MV-4-11 (cell line): ENCODE measurements around the gene TFEB.
A peak's percentile ranks its signal among the peaks of the same experiment; 100 is the strongest.

Source experiments
- DNase-seq: peaks from one replicate; lab custom pipeline; 2025; lab: John Stamatoyannopoulos, UW

TFEB gene

DNA sequence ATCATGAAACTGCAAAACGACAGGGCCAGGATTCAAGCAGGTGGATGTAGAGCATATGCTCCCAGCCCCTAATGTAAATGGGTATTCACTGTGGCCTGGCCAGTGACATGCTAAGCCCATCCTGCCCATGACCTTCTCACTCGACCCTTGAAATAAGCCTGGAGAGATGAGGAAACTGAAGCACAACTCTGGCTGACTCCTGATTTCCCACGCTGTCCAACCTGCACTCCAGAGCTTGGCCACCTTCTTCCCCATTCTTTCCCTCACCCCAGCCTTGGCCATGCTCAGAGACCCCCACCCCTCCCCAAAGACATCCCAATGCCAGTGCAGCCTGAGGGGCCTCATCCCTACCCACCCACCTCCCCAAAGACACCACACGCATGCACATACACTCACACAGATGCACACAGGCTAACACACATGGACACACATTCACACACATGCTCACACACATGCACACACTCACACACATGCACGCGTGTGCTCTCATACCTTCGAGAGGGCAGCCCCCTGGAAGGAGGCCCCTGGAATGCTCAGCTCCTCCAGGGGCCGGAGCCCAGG is 12.4 kb downstream of the TFEB start:
- peak; percentile 11 for DNase-seq

DNA sequence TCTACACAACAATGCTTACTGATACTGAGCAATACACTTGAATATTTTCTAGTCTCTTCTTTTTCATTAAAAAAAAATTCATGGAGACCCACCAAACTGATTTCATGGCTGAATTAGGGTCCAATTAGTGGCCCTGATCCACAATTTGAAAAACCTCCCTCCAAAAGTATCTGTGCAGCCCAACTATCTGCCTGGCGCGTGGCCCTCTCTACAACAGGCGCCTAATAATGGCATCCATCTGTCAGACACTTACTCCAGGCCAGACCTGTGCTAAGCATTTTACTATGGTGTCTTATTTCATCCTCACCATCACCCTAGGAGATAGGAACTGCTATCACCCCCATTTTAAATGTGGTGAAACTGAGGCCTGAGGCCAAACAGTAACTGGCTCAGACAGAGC is 14.0 kb downstream of the TFEB start:
- no peak for DNase-seq

DNA sequence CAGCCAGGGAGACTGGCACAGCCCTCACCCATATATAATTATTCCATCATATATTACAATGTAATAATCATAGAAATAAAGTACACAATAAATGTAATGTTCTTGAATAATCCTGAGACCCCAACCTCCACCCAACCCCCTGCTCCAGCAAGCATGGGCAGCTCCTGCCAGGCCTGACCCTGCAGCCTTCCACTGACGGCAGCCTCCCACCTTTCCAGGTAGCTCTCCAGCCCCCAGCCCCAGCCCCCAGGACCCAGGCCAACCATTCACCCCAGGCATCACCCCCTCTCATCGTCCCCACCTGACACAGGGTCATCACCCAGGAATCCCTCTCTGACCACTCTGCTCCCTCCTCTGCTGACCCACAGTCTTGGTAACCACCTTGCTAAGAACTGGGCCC is 14.6 kb downstream of the TFEB start:
- no peak for DNase-seq

DNA sequence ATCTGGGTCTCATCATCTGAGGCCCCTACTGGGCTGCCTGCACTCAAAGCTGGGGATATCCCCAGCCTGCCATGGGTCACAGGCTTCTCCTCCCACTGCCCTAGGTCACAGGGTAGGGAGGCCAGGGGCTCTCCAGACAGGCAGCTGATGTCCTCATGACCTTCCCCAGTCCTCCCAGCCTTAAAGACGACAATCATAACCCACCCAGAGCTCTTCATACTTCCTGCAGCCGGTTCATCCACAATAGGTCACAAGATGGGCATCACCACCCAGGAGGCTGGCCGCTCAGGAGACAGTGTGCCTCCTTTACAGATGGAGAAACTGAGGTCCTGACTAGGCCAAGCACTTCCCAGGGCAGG is 15.2 kb downstream of the TFEB start:
- no peak for DNase-seq

DNA sequence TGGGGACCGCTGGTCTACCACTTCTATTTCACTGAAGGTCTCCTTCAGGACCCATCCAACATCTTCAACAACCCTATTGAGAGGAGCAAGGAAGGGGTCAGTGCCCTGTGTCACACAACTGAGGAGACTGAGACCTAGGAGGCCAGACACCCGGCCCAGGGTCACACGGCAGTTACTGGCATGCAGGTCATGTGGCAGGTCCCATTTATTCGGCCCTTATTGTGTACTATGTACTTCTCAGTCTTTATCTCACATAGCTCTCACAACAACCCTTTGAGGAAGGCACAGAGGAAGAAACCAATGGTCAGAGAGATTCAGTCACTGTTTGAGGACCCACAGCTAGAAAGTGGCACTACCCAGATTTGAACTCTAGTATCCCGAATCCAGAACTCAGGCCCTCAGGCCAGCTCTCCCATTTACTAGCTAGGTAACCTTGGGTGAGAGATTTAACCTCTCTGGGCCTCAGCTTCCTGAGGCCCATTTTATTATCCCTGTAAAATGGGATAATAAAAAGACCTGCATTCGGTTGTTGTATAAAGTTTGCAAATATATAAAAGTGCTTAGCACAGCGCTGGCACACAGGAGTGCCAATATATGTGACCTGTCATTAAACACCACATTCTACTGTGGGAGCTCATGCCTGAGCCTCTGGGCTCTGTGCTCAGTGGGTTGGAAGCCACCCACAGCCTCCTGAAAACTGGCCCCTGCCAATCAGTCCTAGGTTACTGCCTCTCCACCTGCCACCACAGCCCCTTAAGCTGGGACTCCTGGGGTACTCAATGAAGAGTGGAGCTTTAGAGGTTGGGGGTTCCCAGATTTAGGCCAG is 15.8 kb downstream of the TFEB start:
- no peak for DNase-seq

DNA sequence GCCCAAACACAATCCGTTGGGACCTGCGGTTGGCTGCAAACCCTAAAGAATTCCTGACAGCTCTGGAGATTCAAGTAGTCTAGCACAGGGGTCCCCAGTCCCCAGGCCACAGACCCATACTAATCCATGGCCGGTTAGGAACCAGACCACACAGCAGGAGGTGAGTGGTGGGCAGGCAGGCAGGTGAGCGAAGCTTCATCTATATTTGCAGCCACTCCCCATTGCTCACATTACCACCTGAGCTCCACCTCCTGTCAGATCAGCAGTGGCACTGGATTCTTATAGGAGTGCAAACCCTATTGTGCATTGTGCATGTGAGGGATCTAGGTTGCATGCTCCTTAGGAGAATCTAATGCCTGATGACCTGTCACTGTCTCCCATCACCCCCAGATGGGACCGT is 16.6 kb downstream of the TFEB start:
- no peak for DNase-seq

DNA sequence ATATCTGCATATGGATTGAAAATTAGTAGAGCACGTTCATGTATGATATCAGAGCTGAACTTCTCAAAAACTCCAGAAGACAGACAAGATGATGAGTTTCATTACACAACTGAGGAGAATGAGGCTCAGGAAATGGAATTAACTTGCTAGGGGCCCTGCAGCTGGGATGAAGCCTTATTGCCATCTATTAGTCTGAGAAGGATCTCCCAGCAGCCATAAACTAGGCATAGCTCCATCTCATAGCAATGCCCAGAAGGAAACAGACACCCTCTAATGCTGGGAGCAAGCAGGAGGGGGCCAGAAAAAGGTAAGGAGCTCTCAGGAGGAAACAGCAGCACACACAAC is 18.0 kb downstream of the TFEB start:
- DNase-seq, result peak; percentile 53

DNA sequence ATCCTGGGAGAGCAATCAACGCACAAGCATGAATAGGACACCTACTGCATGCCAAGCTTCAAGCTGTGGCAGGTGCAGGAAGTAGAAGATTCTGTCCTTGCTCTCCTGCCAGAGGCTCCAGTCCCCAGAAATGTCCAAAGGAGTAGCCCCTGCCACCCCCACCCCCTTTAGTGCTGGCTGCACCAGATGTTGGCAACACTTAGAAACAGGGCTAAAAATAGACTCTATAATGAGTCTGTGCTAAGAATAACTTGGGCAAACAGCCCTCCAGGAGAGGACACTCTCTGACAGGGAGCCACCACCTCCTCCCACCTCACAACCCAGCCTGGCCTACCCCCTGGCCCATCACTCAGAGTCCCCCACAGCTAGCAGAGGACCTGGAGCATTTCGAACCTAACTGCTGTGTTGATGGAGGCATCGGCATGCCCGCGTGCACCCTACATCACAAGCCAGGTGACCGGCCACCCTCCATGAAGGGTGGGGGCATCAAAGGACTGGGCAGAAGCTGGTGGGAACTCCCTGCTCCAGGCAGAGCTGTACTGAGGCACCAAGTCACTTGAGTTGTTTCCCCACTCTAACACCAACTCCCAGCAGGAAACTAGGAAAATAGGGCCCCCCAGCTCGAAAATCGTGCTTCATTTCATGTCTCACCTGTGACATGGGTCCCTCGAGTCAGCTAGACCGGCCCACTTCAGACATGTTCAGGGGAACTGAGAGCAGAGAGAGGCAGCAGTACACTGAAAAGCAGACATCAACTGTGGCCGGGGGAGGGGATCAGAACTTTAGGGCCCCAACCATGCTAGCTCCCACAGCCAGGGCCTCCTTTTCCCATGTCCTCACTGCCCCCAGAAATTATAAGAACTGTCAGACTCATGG is 18.7 kb downstream of the TFEB start:
- DNase-seq, result peak; percentile 26

DNA sequence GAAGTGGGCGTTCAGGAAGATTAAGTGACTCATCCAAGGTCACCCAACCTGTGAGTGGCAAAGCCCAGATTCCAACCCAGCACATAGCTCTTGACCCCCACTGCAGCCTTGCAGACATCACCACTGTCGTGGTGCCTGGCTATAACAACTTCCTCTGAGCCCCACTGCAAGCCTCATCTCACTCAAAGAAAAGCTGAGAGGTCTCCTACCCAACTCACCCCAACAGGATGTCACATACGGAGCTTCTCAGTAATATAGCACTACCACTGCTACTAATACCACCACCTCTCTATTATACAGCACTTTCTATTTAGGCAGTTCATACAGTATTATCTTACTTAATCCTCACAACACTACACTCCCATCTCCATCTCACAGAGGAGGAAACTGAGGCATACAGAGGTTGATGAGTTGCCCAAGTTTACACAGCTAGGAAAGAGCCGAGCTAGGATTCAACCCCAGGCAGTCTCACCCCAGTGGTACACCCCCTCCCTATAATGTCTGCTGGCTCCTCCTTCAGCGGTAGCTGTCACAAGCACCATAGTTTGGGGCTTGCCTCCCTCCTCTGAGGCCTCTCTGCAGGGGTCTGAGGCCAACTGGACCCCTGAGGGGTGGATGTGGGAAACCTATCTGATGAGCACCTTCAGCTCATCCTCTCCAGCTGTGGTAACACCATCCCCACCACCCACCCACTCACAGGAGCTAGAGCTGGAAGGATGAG is 19.5 kb downstream of the TFEB start:
- DNase-seq, result no peak

DNA sequence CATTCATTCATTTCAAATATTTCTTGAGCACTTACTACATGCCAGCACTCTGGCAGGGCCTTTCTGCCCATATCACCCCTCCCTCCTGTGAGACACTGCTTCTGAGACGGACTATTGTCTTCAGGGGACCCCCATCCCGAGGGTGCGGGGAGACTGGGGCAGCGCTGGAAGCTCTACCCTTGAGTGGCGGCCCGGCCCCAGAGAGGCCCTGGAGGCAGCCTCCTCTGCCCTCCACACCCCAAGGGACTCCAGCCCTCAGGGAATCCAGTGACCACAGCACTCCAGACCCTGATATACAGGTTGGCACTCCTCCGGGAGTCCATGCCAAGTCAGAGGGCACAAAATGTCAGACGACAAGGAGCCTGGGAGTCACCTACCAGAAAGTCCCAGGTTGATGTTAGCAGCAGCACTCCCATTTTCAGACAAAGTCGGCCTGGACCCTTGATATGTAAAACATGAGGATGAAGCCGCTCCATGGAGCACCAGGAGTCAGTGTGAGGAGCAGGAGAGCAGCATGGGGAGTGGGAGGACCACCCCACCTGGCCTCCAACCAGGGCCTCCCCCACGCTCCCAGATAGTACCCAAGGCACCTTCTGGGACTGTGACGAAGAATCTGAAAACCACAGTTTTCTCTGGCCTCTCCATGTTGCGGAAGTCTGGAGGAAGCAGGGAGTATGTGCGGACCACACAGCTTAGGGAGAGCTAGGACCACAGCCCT is 20.7 kb downstream of the TFEB start:
- DNase-seq, result no peak

DNA sequence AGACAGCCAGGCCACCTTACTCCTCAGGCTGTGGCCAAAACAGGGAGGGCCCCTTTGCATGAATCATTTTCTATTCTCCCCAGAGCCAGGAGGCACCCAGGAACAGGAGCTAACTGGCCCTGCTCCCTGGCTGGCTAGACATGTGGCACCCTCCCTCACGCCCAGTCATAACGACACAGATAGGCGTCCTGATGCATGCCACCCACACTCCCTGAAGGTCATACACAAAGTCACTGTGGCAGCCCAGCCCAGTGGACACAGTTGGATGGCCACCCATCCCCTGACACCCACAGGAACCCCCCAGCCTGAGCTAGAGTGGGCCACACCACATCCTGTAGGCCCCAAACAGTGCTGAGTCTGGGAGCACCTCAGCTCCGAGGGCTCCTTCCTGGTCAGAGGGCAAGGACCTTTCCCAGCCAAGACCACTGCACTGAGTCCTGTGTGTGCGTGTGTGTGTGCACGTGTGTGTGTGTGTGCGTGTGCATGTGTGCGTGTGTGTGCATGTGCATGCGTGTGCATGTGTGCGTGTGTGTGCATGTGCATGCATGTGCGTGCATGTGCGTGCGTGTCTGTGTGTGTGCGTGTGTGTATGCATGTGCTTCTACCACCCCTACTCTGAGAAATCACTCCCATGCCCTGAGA is 21.6 kb downstream of the TFEB start:
- peak; percentile 51 for DNase-seq

DNA sequence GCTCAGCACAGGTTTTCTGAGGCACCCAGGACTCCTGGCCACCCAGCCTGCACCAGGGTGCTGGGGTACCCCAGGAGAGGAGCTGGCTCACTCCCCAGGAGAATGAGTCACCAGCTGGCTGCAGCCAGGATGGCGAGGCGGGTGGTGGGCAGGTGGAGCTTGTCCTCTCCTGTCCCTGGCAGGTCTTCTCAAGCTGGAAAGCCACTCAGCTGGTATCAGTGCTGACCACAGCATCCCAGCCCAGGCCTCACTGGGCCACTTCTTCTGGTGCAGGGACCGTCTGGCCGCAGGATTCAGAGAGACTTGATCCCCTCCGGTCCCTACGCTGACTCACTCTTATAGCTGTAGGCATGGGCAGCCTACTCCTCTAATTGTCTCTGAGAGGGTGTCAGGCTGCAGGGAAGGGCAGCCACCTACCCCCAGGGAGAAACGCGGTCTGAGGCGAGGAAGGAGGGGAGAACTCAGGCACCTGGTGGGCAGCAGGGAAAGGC is 22.2 kb downstream of the TFEB start:
- DNase-seq, result peak; percentile 51

DNA sequence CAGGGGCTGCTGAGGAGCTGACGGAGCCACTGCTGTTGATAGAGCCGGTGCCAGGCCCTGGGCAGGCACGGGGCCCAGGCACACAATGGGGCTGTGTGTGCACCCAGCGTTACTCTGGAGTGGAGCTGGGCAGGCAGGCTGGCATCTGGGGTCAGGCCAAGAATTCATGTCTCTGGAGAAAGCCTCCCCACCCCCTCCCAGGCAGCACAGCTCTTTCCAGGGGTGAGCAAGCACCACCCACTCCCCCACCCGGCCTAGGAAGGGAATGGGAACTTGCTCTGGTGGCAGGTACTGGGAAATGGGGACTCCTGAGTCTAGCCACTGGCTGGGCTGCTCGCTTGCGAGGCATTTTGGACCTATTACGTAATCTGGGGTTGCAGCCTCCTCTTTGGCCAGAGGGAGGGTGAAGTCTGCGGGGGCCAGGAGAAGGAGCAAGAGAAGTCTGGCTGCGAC is 22.7 kb downstream of the TFEB start:
- DNase-seq, result peak; percentile 44

DNA sequence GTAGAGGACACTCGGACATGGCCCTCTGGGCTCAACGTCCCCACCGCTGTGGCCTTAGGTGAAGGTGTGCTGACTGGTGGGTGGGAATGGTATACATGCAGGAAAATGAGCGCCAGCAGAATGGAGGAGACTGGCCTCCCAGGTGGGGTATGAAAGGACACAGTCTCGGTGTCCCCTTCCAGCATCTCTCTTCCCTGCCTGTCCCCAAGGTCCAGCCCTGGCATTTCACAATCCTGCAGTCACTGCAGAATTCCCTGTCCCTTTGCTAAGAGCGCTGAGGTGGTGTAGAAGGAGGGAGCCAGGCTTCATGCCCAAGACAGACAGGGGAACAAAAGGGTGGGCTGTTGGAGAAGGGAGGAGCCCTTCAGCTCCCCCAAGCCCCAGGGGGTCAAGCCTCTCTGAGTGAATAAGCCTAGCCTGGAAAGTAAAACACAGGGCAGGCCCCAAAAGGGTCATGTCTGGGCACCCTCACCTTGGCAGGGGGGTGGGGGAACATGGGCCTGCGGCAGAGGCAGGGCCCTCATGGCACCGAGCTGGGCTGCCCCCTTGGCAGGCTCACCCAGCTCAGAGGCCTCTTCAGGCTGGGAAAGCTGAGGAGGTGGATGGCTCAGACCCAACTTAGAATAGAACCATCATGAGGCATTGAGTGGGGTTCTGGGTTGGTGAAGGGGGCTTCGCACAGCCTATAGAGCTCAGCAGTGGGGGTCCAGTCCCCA is 23.9 kb downstream of the TFEB start:
- no peak for DNase-seq

DNA sequence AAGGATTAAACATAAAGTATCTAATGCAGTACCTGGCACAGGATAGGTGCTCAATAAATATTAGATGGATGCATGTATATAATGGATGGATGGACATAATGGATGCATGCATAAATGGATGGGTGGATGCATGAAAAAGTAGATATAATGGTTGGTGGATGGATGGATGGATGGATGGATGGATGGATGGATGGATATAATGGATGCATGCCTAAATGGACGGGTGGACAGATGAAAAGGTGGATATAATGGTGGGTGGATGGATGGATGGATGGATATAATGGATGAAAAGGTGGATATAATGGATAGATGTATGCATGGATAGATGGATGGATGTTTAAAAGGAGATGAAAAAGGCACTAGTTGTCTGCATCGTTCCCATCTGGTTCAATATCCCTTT is 26.0 kb downstream of the TFEB start:
- DNase-seq, result no peak

DNA sequence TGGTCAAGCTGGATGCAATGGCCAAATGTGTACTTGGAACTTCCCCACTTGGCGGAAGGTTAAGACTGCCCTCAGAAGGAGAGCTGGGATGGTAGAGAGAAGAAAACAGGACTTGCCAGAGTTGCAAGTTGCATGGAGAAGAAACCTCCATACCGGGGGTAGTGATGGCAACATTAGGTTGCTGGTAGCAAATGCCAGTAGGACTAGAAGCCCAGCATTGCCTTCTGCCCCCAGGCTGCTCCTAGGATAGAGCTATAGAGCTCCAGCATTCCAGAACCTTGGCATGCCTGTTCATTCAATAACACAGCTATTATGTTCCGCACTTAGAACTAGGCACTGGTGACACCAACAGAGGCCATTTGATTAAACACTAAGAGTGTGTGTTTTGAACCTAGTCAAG is 26.6 kb downstream of the TFEB start:
- no peak for DNase-seq

DNA sequence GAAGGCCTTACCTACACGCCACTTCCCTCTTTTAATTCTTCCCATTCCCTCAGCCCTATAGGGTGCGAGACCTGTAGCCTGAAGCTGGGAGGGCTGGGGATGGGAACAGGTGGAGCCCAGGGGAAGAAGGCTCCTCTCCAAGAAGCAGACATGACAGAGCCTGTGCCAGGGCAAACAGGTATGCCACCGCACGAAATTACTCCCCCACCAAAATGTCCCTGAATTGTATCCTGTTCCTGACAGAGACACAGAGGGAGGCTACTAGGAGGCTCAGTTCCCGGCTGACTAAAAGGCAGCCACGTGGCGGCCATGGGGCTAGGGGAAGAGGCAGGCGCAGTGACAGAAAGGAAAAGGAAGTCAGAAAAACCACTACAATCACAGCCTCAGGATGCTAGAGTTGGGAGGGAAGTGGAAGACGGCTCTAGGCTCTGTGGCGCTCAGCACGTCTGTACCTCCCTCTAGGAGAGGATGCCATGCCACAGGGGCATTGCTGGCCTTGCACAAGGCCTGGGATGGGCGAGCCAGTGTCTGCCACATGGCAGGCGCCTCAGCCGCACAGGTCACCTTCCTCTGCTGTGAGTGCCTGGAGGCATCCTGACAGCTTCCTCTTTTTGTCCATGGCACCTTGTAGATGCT is 27.7 kb downstream of the TFEB start:
- DNase-seq, result peak; percentile 74

DNA sequence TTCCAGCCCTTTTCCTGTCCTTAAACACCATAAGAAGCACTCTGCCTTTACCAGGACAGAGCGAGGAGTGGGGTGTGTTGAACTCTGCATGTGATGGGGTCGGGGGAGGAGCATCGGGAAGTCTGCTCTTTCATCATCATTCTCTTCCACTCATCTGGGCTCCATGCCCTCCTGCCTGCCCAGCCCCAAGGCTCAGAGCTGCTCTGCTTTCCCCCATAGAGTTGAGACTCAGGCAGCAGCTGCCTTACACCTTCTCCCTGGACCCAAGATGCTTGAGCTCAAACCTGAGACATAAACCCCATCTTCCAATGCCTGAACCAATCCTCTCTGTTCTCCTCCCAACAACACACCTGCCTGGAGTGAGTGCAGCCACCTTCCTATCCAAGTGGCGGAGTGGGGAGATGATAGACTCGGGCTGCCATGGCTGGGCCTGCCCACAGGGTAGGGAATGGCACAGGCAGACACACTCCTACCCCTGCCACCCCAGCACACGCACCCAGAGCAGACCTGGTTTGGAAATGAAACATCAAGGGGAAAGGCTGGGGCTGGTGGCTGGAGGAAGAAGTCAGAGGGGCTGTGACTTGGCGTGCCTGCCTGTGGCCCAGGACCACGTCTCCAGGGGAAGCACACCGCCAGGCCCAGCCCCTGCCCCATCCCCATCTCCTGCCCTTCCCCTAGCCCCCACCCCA is 28.4 kb downstream of the TFEB start:
- DNase-seq, result peak; percentile 70
